ENCODE data around the gene MNX1.

Gene MNX1

DNA sequence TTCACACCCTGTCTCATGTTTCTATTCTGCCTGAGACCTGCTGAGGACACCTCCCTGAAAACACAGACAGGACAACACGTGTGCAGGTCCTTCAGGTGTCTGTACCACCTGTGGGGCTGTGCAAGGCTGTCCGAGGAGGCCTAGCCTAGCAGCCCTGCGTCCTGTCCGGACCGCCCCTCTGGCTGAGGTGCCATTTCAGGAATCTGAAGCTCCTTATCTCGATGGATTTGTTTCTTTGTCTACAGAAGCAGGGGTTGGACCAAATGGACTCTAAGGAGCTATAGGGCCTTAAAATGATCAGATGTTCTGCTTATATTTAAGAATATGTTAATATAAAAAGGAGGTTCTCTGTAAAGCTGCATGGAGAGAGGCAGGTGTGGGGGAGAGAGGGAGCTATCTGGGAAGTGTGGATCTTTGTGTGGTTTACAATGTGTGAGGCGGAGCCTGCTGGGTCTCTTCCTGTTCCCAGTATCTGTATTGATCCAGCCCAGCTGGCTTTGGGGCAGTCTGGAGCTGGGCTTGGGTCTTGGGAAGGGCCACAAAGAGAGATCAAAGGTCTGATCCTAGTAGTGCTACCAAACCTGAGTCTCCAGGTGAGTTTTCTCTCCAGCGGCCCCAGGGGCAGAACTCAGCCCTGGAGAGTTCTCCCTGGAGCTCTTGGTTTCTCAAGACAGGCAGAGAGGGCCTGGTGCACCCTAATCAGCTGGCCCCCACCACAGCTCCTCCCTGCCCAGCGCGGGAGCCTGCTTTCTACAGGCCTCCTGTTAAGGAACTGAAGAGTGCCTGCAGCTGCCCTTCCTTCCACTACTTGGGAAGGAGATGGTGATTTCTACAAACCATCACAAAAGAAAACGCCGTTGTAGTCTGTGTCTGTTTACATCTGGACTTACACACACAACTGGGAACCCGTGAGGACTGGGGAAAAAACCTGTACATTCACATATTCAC, 3.4 kb upstream of the MNX1 start:
- POLR2A ChIA-PET, result interaction anchor here (0.6 kb wide), 1 partner anchor 43 kb away, joined by 6 read pairs; no protein-coding TSS in a partner anchor
- CTCF ChIA-PET, result no interaction called here
- TF ChIP-seq CTCF (IDR thresholded peaks at IDR 0.05; ENCODE audit: control extremely low read depth, extremely low read depth, low read depth, missing control alignments), result no peak
- DNase-seq (ENCODE audit: extremely low spot score), result no peak

- TF ChIP-seq CTCF (IDR thresholded peaks at IDR 0.05; ENCODE audit: control extremely low read depth, extremely low read depth, low read depth, missing control alignments), result no peak
- no peak for DNase-seq (ENCODE audit: extremely low spot score)
- CTCF ChIA-PET, result interaction anchor here (1.2 kb wide), 1 partner anchor 63 kb away, joined by 3 read pairs; no protein-coding TSS in a partner anchor
- POLR2A ChIA-PET, result no interaction called here
Observed at GRCh38 chr7:157013101-157013500, 2.6 kb upstream of the MNX1 start.

DNA sequence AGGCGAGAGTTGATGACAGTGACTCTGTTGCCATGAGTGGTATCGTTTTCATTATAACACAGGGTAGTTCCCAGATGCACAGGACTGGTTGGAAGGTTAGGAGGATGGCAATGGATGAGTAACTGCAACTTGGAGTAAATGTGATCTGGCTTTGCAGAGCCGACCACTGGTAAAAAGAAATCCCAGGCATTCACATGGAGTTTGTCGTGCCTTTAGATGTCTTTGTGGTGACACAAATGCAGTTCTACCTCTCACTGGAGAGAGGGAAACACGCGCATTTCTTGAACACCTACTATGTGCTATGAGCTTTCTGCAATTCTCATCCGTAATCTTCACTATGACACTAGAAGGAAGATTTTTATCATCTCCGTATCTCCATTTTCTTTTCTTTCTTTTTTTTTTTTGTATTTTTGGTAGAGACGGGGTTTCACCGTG, 1.7 kb upstream of the MNX1 start:
- DNase-seq (ENCODE audit: extremely low spot score), result no peak
- CTCF ChIA-PET, result interaction anchor here (0.6 to 1.2 kb wide), 2 partner anchors 62 to 119 kb away, joined by 3 read pairs; partner anchors contain the start of gene LMBR1
- TF ChIP-seq CTCF (IDR thresholded peaks at IDR 0.05; ENCODE audit: control extremely low read depth, extremely low read depth, low read depth, missing control alignments), result no peak
- POLR2A ChIA-PET, result no interaction called here

GRCh38 chr7:157011333-157012112, 1.1 kb upstream of the MNX1 start:
- ChIA-PET CTCF (interaction anchor here (0.6 kb wide), 1 partner anchor 119 kb away, joined by 3 read pairs; the partner anchor contains the start of gene LMBR1), POLR2A (no interaction called here)
- DNase-seq (ENCODE audit: extremely low spot score), result no peak
- TF ChIP-seq CTCF (IDR thresholded peaks at IDR 0.05; ENCODE audit: control extremely low read depth, extremely low read depth, low read depth, missing control alignments), result no peak

- no peak for DNase-seq (ENCODE audit: extremely low spot score)
- CTCF ChIA-PET, result no interaction called here
- POLR2A ChIA-PET, result no interaction called here
- no peak for TF ChIP-seq CTCF (IDR thresholded peaks at IDR 0.05; ENCODE audit: control extremely low read depth, extremely low read depth, low read depth, missing control alignments)
Observed at GRCh38 chr7:157009778-157010587, 480 bp downstream of the MNX1 start.
